H1 (cell line): ENCODE data around the gene PFDN1. TPM values are rescaled to one million over a fixed set of nuclear protein-coding genes. Genes with fewer than 3 reads are reported as not detected.

Source experiments
- CBX5 ChIP-seq: fragments of 300-800, 300-1000 bp; sonication (generic); IDR thresholded peaks from 2 replicates; pipeline ENCODE4 v1.7.1; 2016; ENCODE audit warnings: antibody characterized with exemption, low read length, low read depth
- polyA plus RNA-seq, 7 experiments: library from polyadenylated mRNA; depleted of rRNA in 3 of 7; stranded (reverse) in 5 of 7; unstranded in 2 of 7; fragments of >200 nt in 5 of 7; fragments of 200-250 nt in 2 of 7; gene quantifications; 1 replicate in 5 of 7; 2 replicates in 1 of 7; 4 replicates in 1 of 7; pipeline versions ENCODE4 v1.2.1 to v1.2.3, GENCODE V29; 2011 to 2013; ENCODE audit warnings: missing spikeins in 2 of 7, mixed read lengths in 2 of 7
- total RNA-seq: library from RNA; stranded (reverse); fragmentation: NEBNext Ultra II Directional; extraction: Animal tissue kit (Norgen Biotek cat#: 25700); gene quantifications from 2 replicates; pipeline ENCODE4 v1.2.1, GENCODE V29; 2021
- TF ChIP-seq, protein P1 (sequence below): IDR thresholded peaks from 2 replicates; pipeline ENCODE4 v1.6.1; 2011; ENCODE audit warnings: low read depth, mild to moderate bottlenecking, low read length; ENCODE audit not compliant: insufficient read depth

Gene PFDN1
- total and polyA plus RNA-seq, 2 of the 8 experiments (the other 6 are each of a cell fraction or from before 2014, with no cell fraction given) = 53.0 to 89.6 TPM

DNA sequence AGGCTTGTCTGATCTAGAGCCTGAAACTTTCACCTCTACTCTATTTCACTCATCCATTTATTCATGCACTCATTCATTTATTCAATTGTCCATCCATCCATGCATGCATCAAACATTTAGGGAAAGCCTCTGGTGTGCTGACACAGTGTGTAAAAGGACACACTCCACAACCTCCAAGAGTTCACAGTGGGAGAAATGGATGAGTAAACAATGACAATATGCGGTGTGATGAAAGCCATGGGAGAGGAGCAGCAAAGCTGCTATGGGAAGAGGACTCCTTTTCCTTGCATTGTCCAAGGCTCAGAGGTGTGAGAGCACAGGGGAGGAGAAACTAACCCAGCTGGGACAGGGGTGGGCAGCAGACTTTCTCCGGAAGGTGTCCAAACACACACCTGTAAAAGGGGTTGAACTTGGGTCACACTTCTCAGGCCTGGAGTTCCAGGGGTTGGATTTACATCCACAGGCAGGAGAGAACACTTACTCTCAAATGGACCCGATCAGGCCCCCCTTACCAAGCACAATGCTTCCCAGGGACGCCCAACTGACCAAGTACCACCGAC lies 21.2 kb upstream of the PFDN1 start (continued):
- TF ChIP-seq, protein P1, sequence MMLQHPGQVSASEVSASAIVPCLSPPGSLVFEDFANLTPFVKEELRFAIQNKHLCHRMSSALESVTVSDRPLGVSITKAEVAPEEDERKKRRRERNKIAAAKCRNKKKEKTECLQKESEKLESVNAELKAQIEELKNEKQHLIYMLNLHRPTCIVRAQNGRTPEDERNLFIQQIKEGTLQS = no peak
- no peak for TF ChIP-seq CBX5
